MG63 (cell line): Measurements from ENCODE around the gene OR10X1. TPM values are rescaled to one million over a fixed set of nuclear protein-coding genes. Genes with fewer than 3 reads are reported as not detected.

Source experiments
- DNase-seq: peaks from one replicate; pipeline ENCODE4 v3.0.0-alpha.2; 2020
- H3K27me3 ChIP-seq: fragments of 250-450 bp; sonication (Bioruptor Pico); 2 replicates; pipeline ENCODE4 v1.5.1; 2020; ENCODE audit warnings: mild to moderate bottlenecking, moderate library complexity
- H3K36me3 ChIP-seq: fragments of 250-450 bp; sonication (Bioruptor Pico); 2 replicates; pipeline ENCODE4 v1.5.1; 2020; ENCODE audit warnings: mild to moderate bottlenecking, moderate library complexity
- H3K4me3 ChIP-seq: fragments of 250-450 bp; sonication (Bioruptor Pico); 2 replicates; pipeline ENCODE4 v1.5.1; 2020; ENCODE audit warnings: mild to moderate bottlenecking, moderate library complexity
- H3K9me3 ChIP-seq: fragments of 250-450 bp; sonication (Bioruptor Pico); 2 replicates; pipeline ENCODE4 v1.5.1; 2020; ENCODE audit warnings: mild to moderate bottlenecking, moderate library complexity
- total RNA-seq: library from RNA; depleted of rRNA; stranded (reverse); fragments of >200 nt; shearing (Covaris generic); gene quantifications from 2 replicates; pipeline ENCODE4 v1.2.3, GENCODE V29; 2014; ENCODE audit warnings: low replicate concordance; rRNA removed

OR10X1 gene
- total RNA-seq, 1 experiment from 2014 or later = not detected

DNA sequence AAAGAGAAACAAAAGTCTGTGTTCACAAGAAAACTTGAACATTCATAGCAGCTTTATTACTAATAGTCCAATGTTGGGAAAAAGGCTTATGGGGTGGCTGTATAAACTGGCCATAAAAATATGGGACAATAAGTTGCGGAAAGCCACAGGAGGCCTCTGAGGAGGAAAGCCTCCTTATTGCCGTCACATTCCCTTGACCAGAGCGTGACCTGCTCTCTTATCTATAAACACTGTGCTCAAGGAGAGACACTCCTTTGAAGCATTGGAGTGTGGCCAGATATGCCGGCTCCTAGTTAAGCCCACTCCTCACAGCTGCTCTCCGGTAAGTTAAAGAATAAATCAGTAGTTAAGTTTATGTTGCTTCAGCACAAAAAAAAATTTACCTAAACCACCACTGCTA lies 45.2 kb downstream of the OR10X1 start:
- H3K27me3 ChIP-seq = no peaks in the 10 kb centered on the region; the same call in 1 of the 2 replicates
- H3K36me3 ChIP-seq = no peaks in the 10 kb centered on the region
- no peak overlapping the region for H3K4me3 ChIP-seq
- DNase-seq = no peak
- H3K9me3 ChIP-seq = no peaks in the 10 kb centered on the region

Other genes starting within 250 kb of the OR10X1 start
- not detected in 2 replicates for gene CD1B, start 248.4 kb downstream of the OR10X1 start, total RNA-seq
- gene CD1E, start 226.0 kb downstream of the OR10X1 start, total RNA-seq = not detected in 2 replicates
- not detected in 2 replicates for gene OR10T2, start 180.4 kb downstream of the OR10X1 start, total RNA-seq
- gene OR10K2, start 153.7 kb downstream of the OR10X1 start, total RNA-seq = not detected in 2 replicates
- not detected in 2 replicates for gene OR10K1, start 118.1 kb downstream of the OR10X1 start, total RNA-seq
- gene OR10R2, start 107.7 kb downstream of the OR10X1 start, total RNA-seq = not detected in 2 replicates
- not detected in 2 replicates for gene OR6Y1, start 25.5 kb downstream of the OR10X1 start, total RNA-seq
- gene OR6P1, start 9.3 kb downstream of the OR10X1 start, total RNA-seq = not detected in 2 replicates
- not detected in 2 replicates for gene OR10Z1, start 25.4 kb upstream of the OR10X1 start, total RNA-seq
- not detected in 2 replicates for gene SPTA1, start 106.8 kb upstream of the OR10X1 start, total RNA-seq
- not detected in 2 replicates for gene OR6K2, start 120.8 kb upstream of the OR10X1 start, total RNA-seq
- gene OR6K3, start 140.8 kb upstream of the OR10X1 start, total RNA-seq = not detected in 2 replicates
- gene OR6K6, start 174.8 kb upstream of the OR10X1 start, total RNA-seq = not detected in 2 replicates
- gene OR6N1, start 192.3 kb upstream of the OR10X1 start, total RNA-seq = not detected in 2 replicates
- gene OR6N2, start 201.3 kb upstream of the OR10X1 start, total RNA-seq = not detected in 2 replicates